ENCODE measurements around the gene ZNF768. TPM values are rescaled to one million over a fixed set of nuclear protein-coding genes. Genes with fewer than 3 reads are reported as not detected.
A peak's percentile ranks its signal among the peaks of the same experiment; 100 is the strongest.

The ZNF768 gene
- total RNA-seq (2016; rRNA removed; fragmentation: Illumina TruSeq; extraction: Trizol) (26.6 and 34.4 TPM in 2 replicates), polyA plus RNA-seq (2011; rRNA removed) (26.7 and 40.0 TPM in 2 replicates), polyA minus RNA-seq (2011; rRNA and poly(A)+ RNA removed; ENCODE audit: low replicate concordance) (11.8 and 40.3 TPM in 2 replicates), Bru-seq, nascent RNA (percentile 72 among the genes with signal in this experiment), BruChase-seq, experiment 1, labeled RNA remaining after a 6-hour chase (percentile 91 among the genes with signal in this experiment), BruChase-seq, experiment 2, labeled RNA remaining after a 2-hour chase (percentile 93 among the genes with signal in this experiment)
- 6.1 and 6.9 TPM in 2 replicates for total RNA-seq (2016; cell fraction: cytosol; rRNA removed; fragmentation: Illumina TruSeq; extraction: Trizol; ENCODE audit: low read depth)
- total RNA-seq (2016; cell fraction: insoluble cytoplasmic fraction; rRNA removed; fragmentation: Illumina TruSeq; extraction: Trizol) = 23.0 and 34.5 TPM in 2 replicates
- total RNA-seq (2016; cell fraction: membrane; rRNA removed; fragmentation: Illumina TruSeq; extraction: Trizol) = 19.9 and 22.9 TPM in 2 replicates
- 17.6 and 18.7 TPM in 2 replicates for total RNA-seq (2016; cell fraction: nucleus; rRNA removed; fragmentation: Illumina TruSeq; extraction: Trizol)
- polyA plus RNA-seq (2011; cell fraction: cytosol; rRNA removed) = 22.2 and 36.8 TPM in 2 replicates
- polyA plus RNA-seq (2011; cell fraction: nucleus; rRNA removed) = 67.1 and 79.3 TPM in 2 replicates
- 22.9 and 30.0 TPM in 2 replicates for polyA plus RNA-seq (2012)
- 6.4 and 7.1 TPM in 2 replicates for polyA plus RNA-seq (2016; cell fraction: cytosol; fragmentation: Illumina TruSeq; extraction: Trizol; ENCODE audit: low read depth)
- polyA plus RNA-seq (2016; cell fraction: insoluble cytoplasmic fraction; fragmentation: Illumina TruSeq; extraction: Trizol; ENCODE audit: low read depth) = 32.0 and 39.1 TPM in 2 replicates
- polyA plus RNA-seq (2016; cell fraction: membrane; fragmentation: Illumina TruSeq; extraction: Trizol; ENCODE audit: low read depth) = 19.7 and 20.2 TPM in 2 replicates
- 50.4 and 51.1 TPM in 2 replicates for polyA plus RNA-seq (2016; cell fraction: nucleus; fragmentation: Illumina TruSeq; extraction: Trizol; ENCODE audit: insufficient read depth, low read depth)
- polyA minus RNA-seq (2011; cell fraction: cytosol; rRNA and poly(A)+ RNA removed) = 18.5 and 21.5 TPM in 2 replicates
- 7.8 and 8.2 TPM in 2 replicates for polyA minus RNA-seq (2011; cell fraction: nucleus; rRNA and poly(A)+ RNA removed)
- long read RNA-seq, experiment 1, partial matches to known transcripts = 0 of 6 reads
- long read RNA-seq, experiment 1, other reads (novel, unspliced or antisense) = 4 of 6 reads
- long read RNA-seq, experiment 2, transcript ZNF768-202 (2 exons, 1,999 nt) = minor isoform, 5 of 148 reads
- long read RNA-seq, experiment 2, transcript ZNF768-201 (2 exons, 2,315 nt) = major isoform, 77 of 148 reads
- long read RNA-seq, experiment 2, partial matches to known transcripts = 0 of 148 reads
- long read RNA-seq, experiment 2, other reads (novel, unspliced or antisense) = 66 of 148 reads

- no peak within 1 kb of the TSS for H2AFZ ChIP-seq (ENCODE audit: low read length)
- H3K27ac ChIP-seq (ENCODE audit: extremely low read length, insufficient read depth, low read length) = peak within 1 kb of the TSS; percentile 98
- H3K4me2 ChIP-seq (ENCODE audit: low read depth, low read length) = peak within 1 kb of the TSS; percentile 84
- no peaks in the 10 kb centered on the region; a peak in 1 of 5 replicates for H3K27me3 ChIP-seq (ENCODE audit: control insufficient read depth in 1 of 2, insufficient read depth in 2 of 2, low read length in 2 of 2)
- DNase-seq (ENCODE audit: low spot score) = peak; percentile 38
- 5% methylated on average over 31 of the region's 73 CpGs for WGBS (ENCODE audit: low lambda C conversion rate)
- peaks cover 61% of the 10 kb centered on the region for H3K4me1 ChIP-seq (ENCODE audit: insufficient read depth, low read length)
- H3K9ac ChIP-seq (ENCODE audit: insufficient read depth, low read depth, low read length) = peak within 1 kb of the TSS; percentile 97
- H4K20me1 ChIP-seq (ENCODE audit: insufficient read depth, low read length) = no peaks in the 10 kb centered on the region
- peaks cover 1 to 8% of the 10 kb centered on the region in 2 experiments; a peak in 1 of 5 replicates for H3K36me3 ChIP-seq (replicated peaks in 1 of 2; ENCODE audit: control insufficient read depth in 1 of 2, insufficient read depth in 2 of 2, low read length in 2 of 2)
- CTCF ChIA-PET (ENCODE audit: low intra/inter-chr PET ratio, low total read pairs) = interaction anchor here (1.4 kb wide), 1 partner anchor 102 kb away, joined by 4 read pairs; no protein-coding TSS in a partner anchor
- ATAC-seq = peak; percentile 39
- no TSS peak for BruUV-seq (replicated peaks)
- intact Hi-C loops (cut with micrococcal nuclease; ENCODE audit: unreplicated experiment) = loop anchor here (2.0 to 10.0 kb wide), 6 partner anchors 33 to 171 kb away; partner anchors contain the start of genes DCTPP1, FBRS, PRR14 and SRCAP
- no peaks in the 10 kb centered on the region for H3K9me3 ChIP-seq (ENCODE audit: low read length)
- no peak for FAIRE-seq
- peak within 1 kb of the TSS; percentile 78 to 97 (median 87) for H3K4me3 ChIP-seq (replicated peaks in 1 of 3; ENCODE audit: insufficient read depth in 1 of 3, low read depth in 2 of 3, low read length in 3 of 3)
- in situ Hi-C loops (cut with HindIII; ENCODE audit: extremely low pct_ligation_motif_present, low pct_unique_long_range_greater_than_20kb) = no loop called here
- POLR2A ChIA-PET = interaction anchor here (0.9 to 2.3 kb wide), 17 partner anchors 8 to 96 kb away, joined by 3 to 28 read pairs (median 6); partner anchors contain the start of genes DCTPP1, ZNF688, ZNF689 and ZNF747
- H3K79me2 ChIP-seq (ENCODE audit: insufficient read depth, low read length) = no peaks in the 10 kb centered on the region
- no peak for TF ChIP-seq TRIM24 (CRISPR knock-in tag; IDR thresholded peaks at IDR 0.05)
- TF ChIP-seq ZNF318 (CRISPR knock-in tag; IDR thresholded peaks at IDR 0.05) = no peak
- peak; percentile 29 for TF ChIP-seq ZNF333 (CRISPR knock-in tag; IDR thresholded peaks at IDR 0.05; ENCODE audit: borderline replicate concordance)
Measured at GRCh38 chr16:30526137-30526822, at the start of gene ZNF768. Gene ZNF768, minus strand, starts transcription at chr16:30526566. Its CDS starts 153 bp downstream, at chr16:30526413.

Data from HepG2 (cell line).